Esophagus squamous epithelium (tissue), 5 donors: Measurements from ENCODE around the gene BCL6. TPM values are rescaled to one million over a fixed set of nuclear protein-coding genes. Genes with fewer than 3 reads are reported as not detected.

Experiments used
- DNase-seq: peaks from one replicate; lab custom pipeline; 2025; lab: John Stamatoyannopoulos, UW
- H3K27ac ChIP-seq, 4 donors: fragments of 200-600 bp; sonication (generic); one replicate each; pipeline ENCODE4 v1.5.1; 2016 to 2019; ENCODE audit warnings: mild to moderate bottlenecking in 1 of 4
- H3K27me3 ChIP-seq, 4 donors: fragments of 200-600 bp; sonication (generic); 1 replicate in 3 of 4; 2 replicates in 1 of 4; pipeline versions ENCODE4 v1.5.1 to v1.6.0; 2017 to 2021; ENCODE audit warnings: antibody characterized with exemption in 1 of 4
- H3K36me3 ChIP-seq, 3 donors: fragments of 200-600 bp; sonication (generic); one replicate each; pipeline ENCODE4 v1.5.1; 2016 to 2019
- H3K4me1 ChIP-seq, 3 donors: fragments of 200-600 bp; sonication (generic); one replicate each; pipeline ENCODE4 v1.5.1; 2017 to 2019
- H3K4me3 ChIP-seq, 4 donors: fragments of 200-600 bp; sonication (generic); 1 replicate in 3 of 4; 2 replicates in 1 of 4; pipeline ENCODE4 v1.5.1; 2016 to 2019; ENCODE audit warnings: mild to moderate bottlenecking in 2 of 4, moderate library complexity in 1 of 4
- H3K9me3 ChIP-seq, 3 donors: fragments of 200-600 bp; sonication (generic); one replicate each; pipeline ENCODE4 v1.5.1; 2016 to 2019
- POLR2A ChIP-seq, 4 donors: fragments of 450-650 bp; IDR thresholded peaks; one replicate each; pipeline ENCODE4 v1.6.1; 2017; ENCODE audit warnings: antibody characterized with exemption in 4 of 4, mild to moderate bottlenecking in 4 of 4, moderate library complexity in 3 of 4
- WGBS, 2 donors: methylation state at CpG; one replicate each; pipeline ENCODE4 v1.1.5; 2018; 5-methylcytosine and 5-hydroxymethylcytosine counted together
- intact Hi-C: fragments of 100-400 bp; cut with DNase I; formaldehyde crosslinking; loops from one replicate; pipeline ENCODE4 v1.15.0; 2022
- total RNA-seq, 4 donors: library from RNA; depleted of rRNA; stranded (reverse); fragments of >200 nt; gene quantifications; one replicate each; pipeline ENCODE4 v1.1.0, GENCODE V29; 2016
- TF ChIP-seq, protein P1 (sequence below), 6 experiments: fragments of 450-650 bp in 4 of 6; fragments of 200-600 bp in 2 of 6; sonication (generic) in 2 of 6; IDR thresholded peaks; one replicate each; pipeline ENCODE4 v1.5.1; 2016 to 2019; ENCODE audit warnings: antibody characterized with exemption in 6 of 6, mild to moderate bottlenecking in 4 of 6, moderate library complexity in 4 of 6
- donor health status: DM: yes; HTN: yes; CAD: no.

The BCL6 gene
- total RNA-seq, 4 donors from 2014 or later, result 30.8 to 94.4 (median 42.6) TPM

DNA sequence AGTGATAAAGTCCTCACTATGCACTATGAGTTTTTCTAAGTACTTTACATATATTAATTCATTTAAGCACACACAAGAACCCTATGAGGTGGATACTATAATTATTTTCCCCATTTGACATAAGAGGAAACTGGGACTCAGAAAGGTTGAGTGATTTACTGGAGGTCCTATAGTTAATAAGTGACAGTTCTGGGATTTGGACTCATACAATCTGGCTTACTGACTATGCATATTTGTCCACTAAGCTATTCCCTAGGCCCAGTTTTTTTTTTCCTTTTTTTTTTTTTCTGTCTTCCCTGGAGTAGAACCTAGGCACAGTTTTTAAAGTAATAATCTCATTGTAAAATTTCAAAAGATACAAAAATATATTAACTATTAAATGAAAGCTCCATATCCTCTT, 36.6 kb downstream of the BCL6 start:
- Histone ChIP-seq H3K4me3 (no peak overlapping the region), H3K27me3 (no peaks in the 10 kb centered on the region), H3K27ac (no peak overlapping the region), H3K36me3 (no peaks in the 10 kb centered on the region), H3K9me3 (no peaks in the 10 kb centered on the region), H3K4me1 (peaks cover 0 to 4% (median 2%) of the 10 kb centered on the region in 3 donors)
- no peak for DNase-seq
- intact Hi-C loops, result no loop called here
- TF ChIP-seq, protein P1, sequence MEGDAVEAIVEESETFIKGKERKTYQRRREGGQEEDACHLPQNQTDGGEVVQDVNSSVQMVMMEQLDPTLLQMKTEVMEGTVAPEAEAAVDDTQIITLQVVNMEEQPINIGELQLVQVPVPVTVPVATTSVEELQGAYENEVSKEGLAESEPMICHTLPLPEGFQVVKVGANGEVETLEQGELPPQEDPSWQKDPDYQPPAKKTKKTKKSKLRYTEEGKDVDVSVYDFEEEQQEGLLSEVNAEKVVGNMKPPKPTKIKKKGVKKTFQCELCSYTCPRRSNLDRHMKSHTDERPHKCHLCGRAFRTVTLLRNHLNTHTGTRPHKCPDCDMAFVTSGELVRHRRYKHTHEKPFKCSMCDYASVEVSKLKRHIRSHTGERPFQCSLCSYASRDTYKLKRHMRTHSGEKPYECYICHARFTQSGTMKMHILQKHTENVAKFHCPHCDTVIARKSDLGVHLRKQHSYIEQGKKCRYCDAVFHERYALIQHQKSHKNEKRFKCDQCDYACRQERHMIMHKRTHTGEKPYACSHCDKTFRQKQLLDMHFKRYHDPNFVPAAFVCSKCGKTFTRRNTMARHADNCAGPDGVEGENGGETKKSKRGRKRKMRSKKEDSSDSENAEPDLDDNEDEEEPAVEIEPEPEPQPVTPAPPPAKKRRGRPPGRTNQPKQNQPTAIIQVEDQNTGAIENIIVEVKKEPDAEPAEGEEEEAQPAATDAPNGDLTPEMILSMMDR (IDR thresholded peaks at IDR 0.05), result no peak
- no peak for TF ChIP-seq POLR2A (IDR thresholded peaks at IDR 0.05)

DNA sequence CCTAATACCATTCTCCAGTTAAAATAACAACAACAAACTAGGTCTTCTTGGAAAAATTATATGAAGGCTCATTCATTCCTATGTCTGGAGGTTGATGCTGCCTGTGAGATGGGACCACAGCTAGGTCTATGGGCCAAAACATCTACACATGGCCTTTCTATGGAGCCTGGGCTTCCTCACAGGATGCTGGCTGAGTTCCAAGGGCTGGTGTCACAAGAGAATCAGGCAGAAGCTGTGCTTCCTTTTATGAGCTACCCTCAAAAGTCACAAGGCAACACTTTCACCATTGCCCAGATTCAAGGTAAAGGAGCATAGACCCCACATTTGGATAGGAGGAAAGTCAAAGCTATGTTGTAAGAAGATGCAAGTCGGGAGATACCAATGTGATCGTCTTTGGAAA, 38.3 kb downstream of the BCL6 start:
- Histone ChIP-seq H3K4me1 (no peaks in the 10 kb centered on the region), H3K9me3 (no peaks in the 10 kb centered on the region), H3K27ac (no peak overlapping the region), H3K4me3 (no peak overlapping the region), H3K27me3 (no peaks in the 10 kb centered on the region), H3K36me3 (no peaks in the 10 kb centered on the region)
- 81 to 100% methylated on average over 2 of the region's 2 CpGs for WGBS, 2 donors
- intact Hi-C loops, result no loop called here
- no peak for DNase-seq
- TF ChIP-seq, protein P1 (IDR thresholded peaks at IDR 0.05), result no peak
- TF ChIP-seq POLR2A (IDR thresholded peaks at IDR 0.05), result no peak

DNA sequence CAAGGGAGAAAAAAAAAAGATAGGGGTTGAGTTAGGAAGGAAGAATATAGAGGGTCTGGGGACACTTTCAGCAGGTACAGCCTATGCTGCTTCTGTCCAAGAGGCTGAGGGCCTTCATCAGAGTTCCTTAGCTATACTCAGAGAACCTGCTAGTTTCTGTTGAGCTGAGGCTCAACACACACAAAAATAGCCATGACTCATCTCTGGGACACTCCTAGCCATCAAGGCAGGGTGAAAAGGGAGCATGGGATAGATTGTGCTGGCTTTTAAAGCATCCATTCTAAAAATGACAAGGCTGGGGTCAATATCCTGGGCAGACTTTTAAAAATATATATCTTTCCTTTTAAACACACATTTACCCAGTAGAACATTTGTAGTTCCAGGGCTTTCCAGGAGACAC, 40.1 kb downstream of the BCL6 start:
- intact Hi-C loops, result no loop called here
- Histone ChIP-seq H3K36me3 (no peaks in the 10 kb centered on the region), H3K27me3 (no peaks in the 10 kb centered on the region), H3K4me1 (no peaks in the 10 kb centered on the region), H3K4me3 (no peak overlapping the region), H3K9me3 (no peaks in the 10 kb centered on the region), H3K27ac (no peak overlapping the region)
- TF ChIP-seq, protein P1 (IDR thresholded peaks at IDR 0.05), result no peak
- TF ChIP-seq POLR2A (IDR thresholded peaks at IDR 0.05), result no peak
- no peak for DNase-seq

DNA sequence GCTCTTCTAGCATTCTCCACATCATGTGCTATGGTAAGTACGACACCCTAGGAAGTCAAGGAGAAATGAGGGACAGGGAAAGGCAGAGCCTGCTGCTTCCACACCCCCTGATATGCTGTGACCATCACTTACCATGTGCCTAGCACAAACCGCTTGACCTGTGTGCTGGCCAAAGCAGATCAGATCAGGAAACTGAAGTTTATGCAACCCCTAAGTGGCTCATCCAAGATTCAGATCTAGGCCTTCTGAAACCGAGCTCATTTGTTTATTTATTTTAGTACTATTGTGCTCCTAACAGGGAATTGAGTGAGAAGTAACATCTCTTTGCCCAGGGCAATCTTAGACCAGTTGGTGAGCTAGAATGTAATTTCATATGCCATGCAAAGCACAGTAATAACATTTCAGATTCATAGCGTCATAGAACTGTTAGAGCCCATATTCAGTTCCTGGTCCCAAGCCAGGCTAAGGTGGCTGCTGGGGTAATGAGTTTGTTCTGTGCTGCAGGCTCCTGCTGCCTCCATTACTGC, 42.7 kb downstream of the BCL6 start, which contains the start of gene RTP2:
Gene RTP2, minus strand, starts transcription at position 51 of the 527 bp plus-strand sequence. CDS start 429 bp downstream, outside the sequence.
- WGBS, 2 donors, result 49 to 58% methylated on average over 4 of the region's 4 CpGs
- DNase-seq, result no peak
- Histone ChIP-seq H3K4me3 (no peak within 1 kb of the TSS), H3K36me3 (no peaks in the 10 kb centered on the region), H3K27ac (no peak within 1 kb of the TSS), H3K9me3 (no peaks in the 10 kb centered on the region), H3K27me3 (peaks cover 0 to 3% (median 0%) of the 10 kb centered on the region in 4 donors), H3K4me1 (no peaks in the 10 kb centered on the region)
- intact Hi-C loops, result no loop called here
- TF ChIP-seq, protein P1 (IDR thresholded peaks at IDR 0.05), result no peak
- no peak for TF ChIP-seq POLR2A (IDR thresholded peaks at IDR 0.05)

DNA sequence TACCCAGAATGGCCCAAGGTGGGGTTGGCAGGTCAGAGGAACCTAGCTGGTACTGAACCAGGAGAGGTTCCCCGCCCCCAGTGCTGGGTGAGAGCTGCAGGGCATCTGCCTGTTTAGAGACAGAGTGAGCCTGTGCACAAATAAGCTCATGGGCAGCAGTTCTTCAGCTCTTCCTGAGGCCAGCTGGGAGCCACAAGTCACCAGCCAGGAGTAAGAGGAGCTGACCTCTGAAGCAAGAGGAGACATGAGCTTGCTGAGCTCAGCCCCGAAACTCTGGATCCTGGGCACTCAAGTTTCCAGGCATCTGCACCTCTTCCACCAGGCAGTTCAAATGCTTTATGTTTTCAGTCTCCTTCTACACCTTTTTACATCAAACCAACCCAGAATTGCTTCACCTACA, 45.0 kb downstream of the BCL6 start:
- H3K27ac ChIP-seq, result no peak overlapping the region
- no peak overlapping the region for H3K4me3 ChIP-seq
- intact Hi-C loops, result no loop called here
- TF ChIP-seq POLR2A (IDR thresholded peaks at IDR 0.05), result no peak
- TF ChIP-seq, protein P1 (IDR thresholded peaks at IDR 0.05), result no peak
- H3K4me1 ChIP-seq, result no peaks in the 10 kb centered on the region
- 91 to 100% methylated on average over 1 to 2 of the region's 2 CpGs for WGBS, 2 donors
- H3K9me3 ChIP-seq, result no peaks in the 10 kb centered on the region
- no peak for DNase-seq
- H3K36me3 ChIP-seq, result no peaks in the 10 kb centered on the region
- peaks cover 0 to 16% (median 0%) of the 10 kb centered on the region in 4 donors for H3K27me3 ChIP-seq
